Peyer's patch (tissue), 4 donors: ENCODE results near the gene ZFPL1.

Experiments used
- CTCF ChIP-seq, 6 experiments: fragments of 450-650 bp in 4 of 6; fragments of 200-600 bp in 2 of 6; sonication (generic) in 1 of 6; IDR thresholded peaks; one replicate each; pipeline ENCODE4 v1.5.1; 2017 to 2019; ENCODE audit warnings: antibody characterized with exemption in 6 of 6, mild to moderate bottlenecking in 3 of 6, moderate library complexity in 1 of 6
- POLR2A ChIP-seq, 2 donors: fragments of 450-650 bp; IDR thresholded peaks; one replicate each; pipeline ENCODE4 v1.5.1; 2017; ENCODE audit warnings: antibody characterized with exemption in 2 of 2, mild to moderate bottlenecking in 2 of 2, moderate library complexity in 2 of 2

- TF ChIP-seq CTCF (IDR thresholded peaks at IDR 0.05) (no peak), POLR2A (IDR thresholded peaks at IDR 0.05) (no peak)
Observed at GRCh38 chr11:65119670-65119995, 35.6 kb downstream of the ZFPL1 start.
